Subcutaneous adipose tissue (tissue), 4 donors: ENCODE data around the gene PTTG1IP2. TPM values are rescaled to one million over a fixed set of nuclear protein-coding genes. Genes with fewer than 3 reads are reported as not detected.

ENCODE experiments used
- CTCF ChIP-seq: fragments of 450-650 bp; IDR thresholded peaks from one replicate; pipeline ENCODE4 v1.5.1; 2016; ENCODE audit warnings: low read depth, mild to moderate bottlenecking, control low read depth, antibody characterized with exemption, moderate library complexity
- total RNA-seq, 4 donors: library from RNA; depleted of rRNA; stranded (reverse); fragments of >200 nt; gene quantifications; one replicate each; pipeline ENCODE4 v1.1.0, GENCODE V29; 2016

Gene PTTG1IP2
- total RNA-seq, 4 donors from 2014 or later = not detected

GRCh38 chr7:90461219-90461618, 8.2 kb upstream of the PTTG1IP2 start:
- TF ChIP-seq CTCF = no peak

GRCh38 chr7:90465816-90466215, 3.6 kb upstream of the PTTG1IP2 start:
- TF ChIP-seq CTCF = no peak

GRCh38 chr7:90472805-90473540, 3.5 kb downstream of the PTTG1IP2 start:
- no peak for TF ChIP-seq CTCF

GRCh38 chr7:90473814-90474213, 4.4 kb downstream of the PTTG1IP2 start:
- no peak for TF ChIP-seq CTCF

DNA sequence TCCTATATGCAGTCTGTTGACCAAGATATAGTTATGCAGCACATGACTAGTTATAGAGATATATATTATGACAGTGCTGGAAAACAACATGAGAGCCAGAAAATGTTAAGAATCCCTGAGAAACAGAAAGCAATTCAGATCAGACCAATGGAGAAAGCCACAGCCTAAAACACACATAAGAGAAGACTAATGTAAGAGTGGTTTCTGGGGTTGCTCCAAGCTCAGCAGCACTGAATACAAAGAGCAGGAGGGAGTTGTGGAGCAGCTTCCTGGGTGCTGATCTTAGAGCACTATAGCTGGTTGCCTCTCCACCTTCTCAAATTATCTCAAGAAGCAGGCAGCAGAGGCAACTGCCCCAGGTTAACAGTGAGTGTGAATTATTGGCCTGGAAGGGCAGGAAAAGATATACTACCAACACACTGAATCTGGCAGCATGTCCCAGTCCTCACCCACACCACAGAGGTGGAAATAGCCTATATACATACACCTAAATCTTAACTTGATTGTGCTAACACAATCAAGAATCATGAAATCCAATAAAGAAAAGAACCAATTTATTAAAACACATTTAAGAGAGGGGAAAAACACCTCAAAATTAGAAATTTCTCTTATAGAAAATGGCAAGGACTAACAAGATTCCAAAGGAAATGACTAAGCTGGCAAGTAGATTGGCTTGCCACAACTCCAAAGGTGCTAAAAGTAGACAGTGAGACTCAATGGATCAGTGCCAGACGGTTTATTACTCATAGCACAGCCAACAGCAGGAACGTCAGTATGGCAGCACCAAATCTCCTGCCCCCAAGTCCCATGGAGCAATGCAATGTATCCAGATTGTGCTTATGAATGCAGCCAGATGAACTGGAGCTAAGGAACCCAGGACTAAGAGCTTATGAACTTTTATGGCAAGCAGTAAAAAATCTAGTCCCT, 5.1 kb downstream of the PTTG1IP2 start:
- TF ChIP-seq CTCF = no peak

GRCh38 chr7:90483251-90483650, 13.8 kb downstream of the PTTG1IP2 start:
- TF ChIP-seq CTCF = no peak

- no peak for TF ChIP-seq CTCF
Observed at GRCh38 chr7:90484706-90485105, 15.3 kb downstream of the PTTG1IP2 start.
